Muscle layer of duodenum (tissue), 2 donors: Measurements from ENCODE around the gene OR5B12.
"Not testable (repeated sequence)": the region's sequence is repeated elsewhere in the genome, so short reads cannot be mapped to it uniquely, and the experiment has no call there.

ENCODE experiments used
- H3K27ac ChIP-seq: one replicate; pipeline ENCODE4 v1.7.0; 2013; ENCODE audit warnings: mild to moderate bottlenecking, low read length
- H3K27me3 ChIP-seq: one replicate; pipeline ENCODE4 v1.7.0; 2013; ENCODE audit warnings: low read depth, mild to moderate bottlenecking, control low read depth, low read length
- H3K36me3 ChIP-seq, 2 donors: one replicate each; pipeline ENCODE4 v1.7.0; 2013; ENCODE audit warnings: low read length in 2 of 2, control low read depth in 1 of 2, mild to moderate bottlenecking in 1 of 2; ENCODE audit not compliant: insufficient read depth in 2 of 2, control insufficient read depth in 1 of 2
- H3K4me1 ChIP-seq, 2 donors: one replicate each; pipeline ENCODE4 v1.7.0; 2013; ENCODE audit warnings: low read length in 2 of 2, mild to moderate bottlenecking in 2 of 2, control low read depth in 1 of 2, moderate library complexity in 1 of 2; ENCODE audit not compliant: insufficient read depth in 2 of 2, control insufficient read depth in 1 of 2
- H3K4me3 ChIP-seq, 2 donors: one replicate each; pipeline ENCODE4 v1.7.0; 2013; ENCODE audit warnings: low read length in 2 of 2, low read depth in 1 of 2, mild to moderate bottlenecking in 1 of 2
- H3K9me3 ChIP-seq, 2 donors: one replicate each; pipeline ENCODE4 v1.7.0; 2013; ENCODE audit warnings: low read length in 2 of 2, control low read depth in 1 of 2, mild to moderate bottlenecking in 1 of 2; ENCODE audit not compliant: control insufficient read depth in 1 of 2
- donor health status: healthy.

OR5B12 gene

DNA sequence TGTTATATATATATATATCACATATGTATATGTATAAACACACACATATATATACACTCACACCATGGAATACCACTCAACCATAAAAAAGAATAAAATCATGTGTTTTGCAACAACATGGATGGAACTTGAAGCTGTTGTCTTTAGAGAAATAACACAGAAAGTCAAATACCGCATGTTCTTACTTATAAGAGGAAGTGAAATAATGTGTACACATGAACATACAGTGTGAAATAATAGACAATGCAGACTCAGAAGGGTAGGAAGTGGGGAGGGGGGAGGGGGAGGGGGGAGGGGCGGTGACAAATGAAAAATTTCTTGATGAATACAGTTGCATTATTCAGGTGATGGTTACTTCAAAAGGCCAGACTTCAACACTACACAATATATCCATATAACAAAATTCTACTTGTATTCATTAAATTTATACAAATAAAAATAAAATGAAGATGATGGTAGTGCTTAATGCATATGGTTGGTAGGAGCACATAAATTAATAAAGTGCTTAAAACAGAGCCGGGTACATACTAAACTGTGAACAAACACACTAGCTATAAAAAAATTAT, 8.3 kb downstream of the OR5B12 start:
- H3K36me3 ChIP-seq = no peaks in the 10 kb centered on the region
- H3K4me3 ChIP-seq = no peak overlapping the region
- peaks cover 0 to 3% of the 10 kb centered on the region in 2 donors for H3K9me3 ChIP-seq
- no peaks in the 10 kb centered on the region for H3K27me3 ChIP-seq
- H3K4me1 ChIP-seq = no peaks in the 10 kb centered on the region
- no peak overlapping the region for H3K27ac ChIP-seq

DNA sequence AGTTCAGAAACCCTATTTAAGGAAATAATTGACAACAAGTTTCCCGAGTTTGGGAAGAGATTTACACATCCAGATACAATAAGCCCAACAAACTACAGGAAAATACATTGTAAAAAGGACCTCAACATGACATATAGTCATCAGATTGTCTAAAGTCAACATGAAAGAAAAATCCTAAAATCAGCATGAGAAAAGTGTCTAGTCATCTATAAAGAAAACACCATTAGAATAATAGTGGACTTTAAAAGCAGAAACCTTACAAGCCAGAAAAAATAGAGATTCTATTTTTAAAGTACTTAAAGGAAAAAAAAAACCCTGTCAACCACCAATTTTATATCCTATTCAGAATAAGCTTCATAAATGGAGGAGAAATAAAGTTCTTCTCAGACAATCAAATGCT, 12.8 kb downstream of the OR5B12 start:
- peaks cover 0 to 5% of the 10 kb centered on the region in 2 donors for H3K9me3 ChIP-seq
- no peaks in the 10 kb centered on the region for H3K4me1 ChIP-seq
- no peaks in the 10 kb centered on the region for H3K36me3 ChIP-seq
- no peaks in the 10 kb centered on the region for H3K27me3 ChIP-seq
- no peak overlapping the region for H3K27ac ChIP-seq
- no peak overlapping the region for H3K4me3 ChIP-seq

DNA sequence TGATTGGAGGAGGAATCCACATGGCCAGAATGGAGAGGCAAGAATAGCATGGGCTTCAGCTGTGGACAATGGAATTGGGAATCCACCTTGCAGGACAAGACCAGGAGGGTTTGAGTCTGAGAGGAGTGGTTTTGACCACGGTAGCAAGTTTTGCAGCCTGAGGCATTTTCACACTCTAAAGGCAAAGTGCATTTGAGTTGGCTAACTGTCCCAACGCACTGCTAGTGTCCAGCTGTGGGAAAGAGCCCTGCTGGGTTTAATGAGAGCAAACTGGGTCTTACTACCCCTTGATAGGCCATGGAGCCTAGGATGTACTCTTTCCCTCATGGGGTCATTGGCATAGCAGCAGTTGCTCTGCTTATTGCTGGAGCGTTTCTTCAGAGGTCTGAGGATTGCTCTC, 14.0 kb downstream of the OR5B12 start, which contains the start of gene OR5B2:
TSS of gene OR5B2 (minus strand) at position 101 of the 400 bp plus-strand sequence. CDS start 4,860 bp downstream, outside the sequence.
- Histone ChIP-seq H3K4me3 (no peak within 1 kb of the TSS), H3K27me3 (no peaks in the 10 kb centered on the region), H3K36me3 (no peaks in the 10 kb centered on the region), H3K4me1 (no peaks in the 10 kb centered on the region), H3K27ac (no peak within 1 kb of the TSS), H3K9me3 (peaks cover 0 to 5% of the 10 kb centered on the region in 2 donors)

DNA sequence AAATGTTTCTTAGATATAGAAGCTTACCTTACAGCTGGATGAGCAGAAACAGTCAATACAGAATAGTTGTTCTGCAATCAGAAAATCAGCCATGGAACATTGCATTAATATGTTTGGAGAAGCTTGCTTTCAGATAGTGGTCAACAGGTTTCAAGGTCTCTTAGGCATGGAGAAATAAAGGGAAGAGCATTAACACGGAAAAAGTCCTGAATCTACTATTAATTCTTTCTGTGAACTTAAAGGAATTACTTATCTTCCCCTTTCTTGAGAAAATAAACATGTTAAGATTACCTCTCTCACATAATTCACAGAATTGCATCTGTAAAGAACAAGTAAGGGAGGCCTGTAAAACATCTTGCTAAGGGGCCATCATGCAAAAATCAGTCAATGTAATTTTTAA, 35.3 kb downstream of the OR5B12 start, which contains the start of gene OR5B3:
TSS of gene OR5B3 (minus strand) at position 101 of the 400 bp plus-strand sequence. CDS start 3,465 bp downstream, outside the sequence.
- no peak within 1 kb of the TSS for H3K27ac ChIP-seq
- H3K9me3 ChIP-seq = peaks cover 4 to 18% of the 10 kb centered on the region in 2 donors
- no peaks in the 10 kb centered on the region for H3K36me3 ChIP-seq
- H3K27me3 ChIP-seq = no peaks in the 10 kb centered on the region
- H3K4me1 ChIP-seq = no peaks in the 10 kb centered on the region
- no peak within 1 kb of the TSS for H3K4me3 ChIP-seq

DNA sequence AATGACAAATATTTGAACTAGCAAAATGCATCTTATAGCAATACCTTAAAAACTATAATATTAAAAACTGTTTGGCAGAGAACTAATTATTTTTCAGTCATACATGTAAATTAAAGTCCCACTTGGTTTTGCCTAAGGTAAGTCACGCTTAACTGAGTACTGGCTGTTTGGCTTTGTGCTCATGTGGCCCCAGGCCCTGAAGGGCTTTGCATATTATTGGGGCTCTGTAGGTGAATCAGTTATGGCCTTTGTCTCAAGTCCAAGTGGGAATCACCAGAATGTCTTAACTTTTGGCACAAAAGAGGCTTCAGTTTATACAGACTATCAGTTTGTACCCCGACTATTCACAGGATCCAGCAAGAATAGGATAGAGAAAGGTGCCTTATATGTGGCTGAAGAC, 42.4 kb downstream of the OR5B12 start:
- H3K9me3 ChIP-seq, H3K4me1 ChIP-seq, H3K27me3 ChIP-seq, H3K27ac ChIP-seq, H3K36me3 ChIP-seq, H3K4me3 ChIP-seq: not testable (repeated sequence)

DNA sequence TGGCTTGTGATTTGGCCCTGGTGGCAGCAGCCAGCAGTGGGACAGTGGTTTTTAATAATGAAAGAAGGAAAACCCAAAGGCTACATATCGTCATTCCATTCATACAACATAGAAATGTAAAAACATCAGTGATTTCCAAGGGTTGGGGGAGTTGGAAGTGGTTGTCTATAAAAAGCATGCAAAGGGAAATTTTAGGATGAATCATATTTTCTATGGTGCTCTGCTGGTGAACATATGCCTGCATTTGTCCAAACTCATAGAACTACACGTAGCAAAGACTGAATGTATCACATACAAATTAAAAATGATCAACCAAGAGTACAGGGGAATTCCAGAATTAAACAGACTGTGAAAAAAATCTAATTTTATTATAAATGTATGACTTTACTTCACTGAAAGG, 46.5 kb downstream of the OR5B12 start:
- Histone ChIP-seq H3K4me3 (no peak overlapping the region), H3K27me3 (no peaks in the 10 kb centered on the region), H3K36me3 (no peaks in the 10 kb centered on the region), H3K4me1 (no peaks in the 10 kb centered on the region), H3K9me3 (peaks cover 0 to 8% of the 10 kb centered on the region in 2 donors), H3K27ac (no peak overlapping the region)

DNA sequence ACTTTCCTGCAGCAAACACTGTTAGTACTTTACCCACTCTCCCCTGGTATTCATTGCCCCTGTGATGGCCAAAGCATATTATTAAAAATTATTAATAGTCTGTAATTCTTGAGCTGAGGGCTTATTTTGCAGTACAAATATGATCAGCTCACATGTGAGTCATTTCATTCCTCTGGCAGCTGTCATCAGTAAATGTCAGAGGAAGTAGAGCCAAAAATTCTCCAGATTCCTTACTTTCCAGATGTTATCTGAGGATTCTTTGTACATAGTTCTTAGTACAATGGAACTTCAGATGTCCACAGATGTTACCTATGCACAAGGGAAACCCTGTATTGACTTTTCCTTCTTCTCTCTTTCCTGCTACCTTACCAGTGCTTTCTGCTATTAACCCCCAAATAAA, 47.8 kb downstream of the OR5B12 start:
- no peak overlapping the region for H3K4me3 ChIP-seq
- no peaks in the 10 kb centered on the region for H3K36me3 ChIP-seq
- H3K27me3 ChIP-seq = no peaks in the 10 kb centered on the region
- H3K4me1 ChIP-seq = no peaks in the 10 kb centered on the region
- no peak overlapping the region for H3K27ac ChIP-seq
- H3K9me3 ChIP-seq = peaks cover 0 to 8% of the 10 kb centered on the region in 2 donors

DNA sequence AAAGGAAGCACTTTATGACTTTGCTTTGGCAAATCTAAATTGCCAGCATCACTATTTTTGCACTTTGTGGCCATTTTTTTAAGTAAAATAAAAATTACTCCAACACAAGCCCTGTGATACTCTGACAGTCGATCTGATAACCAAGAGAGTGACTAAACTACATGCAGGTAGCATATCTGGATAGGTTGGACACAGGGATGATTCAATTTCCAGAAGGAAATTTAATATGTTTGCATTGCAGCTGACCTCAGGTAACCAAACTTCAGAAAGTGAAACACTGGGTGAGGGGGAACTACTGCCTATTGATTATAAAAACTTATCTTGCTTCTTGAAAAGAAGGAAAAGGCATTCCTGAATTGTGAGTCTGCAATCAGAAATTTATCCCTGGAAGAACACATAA, 49.3 kb downstream of the OR5B12 start:
- H3K4me1 ChIP-seq = no peaks in the 10 kb centered on the region
- no peak overlapping the region for H3K27ac ChIP-seq
- no peaks in the 10 kb centered on the region for H3K36me3 ChIP-seq
- H3K9me3 ChIP-seq = peaks cover 0 to 8% of the 10 kb centered on the region in 2 donors
- H3K4me3 ChIP-seq = no peak overlapping the region
- no peaks in the 10 kb centered on the region for H3K27me3 ChIP-seq

DNA sequence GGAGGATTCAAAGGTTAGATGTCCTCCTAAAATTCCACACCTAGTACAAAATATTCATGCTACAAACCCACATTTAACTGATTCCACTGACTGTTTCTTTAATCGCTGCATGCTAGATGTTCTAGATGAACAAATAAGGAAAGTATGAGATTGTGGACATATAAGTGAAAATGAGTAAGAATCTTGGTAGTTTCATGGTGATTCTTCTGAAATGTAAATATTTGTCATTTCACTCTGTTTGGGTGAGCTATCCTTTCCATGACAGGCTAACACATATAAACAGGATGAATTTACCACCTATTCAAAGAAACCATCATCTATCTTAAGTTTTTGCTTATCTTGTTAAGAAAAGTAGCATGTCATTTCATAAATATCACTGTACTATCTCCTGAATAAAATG, 50.2 kb downstream of the OR5B12 start:
- Histone ChIP-seq H3K27me3 (no peaks in the 10 kb centered on the region), H3K9me3 (peaks cover 0 to 8% of the 10 kb centered on the region in 2 donors), H3K27ac (no peak overlapping the region), H3K4me1 (no peaks in the 10 kb centered on the region), H3K36me3 (no peaks in the 10 kb centered on the region), H3K4me3 (no peak overlapping the region)

DNA sequence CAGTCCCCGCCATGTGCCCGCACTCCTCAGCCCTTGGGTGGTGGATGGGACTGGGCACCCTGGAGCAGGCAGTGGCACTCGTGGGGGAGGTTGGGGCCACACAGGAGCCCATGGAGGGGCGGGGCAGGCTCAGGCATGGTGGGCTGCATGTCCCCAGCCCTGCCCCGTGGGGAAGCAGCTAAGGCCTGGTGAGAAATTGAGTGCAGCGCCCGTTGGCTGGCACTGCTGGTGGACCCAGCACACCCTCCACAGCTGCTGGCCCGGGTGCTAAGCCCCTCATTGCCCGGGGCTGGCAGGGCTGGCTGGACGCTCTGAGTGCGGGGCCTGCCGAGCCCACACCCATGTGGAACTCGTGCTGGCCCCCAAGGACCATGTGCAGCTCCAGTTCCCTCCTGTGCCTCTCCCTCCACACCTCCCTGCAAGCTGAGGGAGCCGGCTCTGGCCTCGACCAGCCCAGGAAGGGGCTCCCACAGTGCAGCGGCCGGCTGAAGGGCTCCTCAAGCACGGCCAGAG, 51.4 kb downstream of the OR5B12 start:
- Histone ChIP-seq H3K4me3 (no peak overlapping the region), H3K36me3 (no peaks in the 10 kb centered on the region), H3K27ac (no peak overlapping the region), H3K27me3 (no peaks in the 10 kb centered on the region), H3K4me1 (no peaks in the 10 kb centered on the region), H3K9me3 (peaks cover 0 to 8% of the 10 kb centered on the region in 2 donors)
